ENCODE results near the gene RAPGEF3. TPM values are rescaled to one million over a fixed set of nuclear protein-coding genes. Genes with fewer than 3 reads are reported as not detected.
A peak's percentile ranks its signal among the peaks of the same experiment; 100 is the strongest.

RAPGEF3 gene
- total RNA-seq, 2 experiments from 2014 or later: 0.15 TPM; not detected in 1

DNA sequence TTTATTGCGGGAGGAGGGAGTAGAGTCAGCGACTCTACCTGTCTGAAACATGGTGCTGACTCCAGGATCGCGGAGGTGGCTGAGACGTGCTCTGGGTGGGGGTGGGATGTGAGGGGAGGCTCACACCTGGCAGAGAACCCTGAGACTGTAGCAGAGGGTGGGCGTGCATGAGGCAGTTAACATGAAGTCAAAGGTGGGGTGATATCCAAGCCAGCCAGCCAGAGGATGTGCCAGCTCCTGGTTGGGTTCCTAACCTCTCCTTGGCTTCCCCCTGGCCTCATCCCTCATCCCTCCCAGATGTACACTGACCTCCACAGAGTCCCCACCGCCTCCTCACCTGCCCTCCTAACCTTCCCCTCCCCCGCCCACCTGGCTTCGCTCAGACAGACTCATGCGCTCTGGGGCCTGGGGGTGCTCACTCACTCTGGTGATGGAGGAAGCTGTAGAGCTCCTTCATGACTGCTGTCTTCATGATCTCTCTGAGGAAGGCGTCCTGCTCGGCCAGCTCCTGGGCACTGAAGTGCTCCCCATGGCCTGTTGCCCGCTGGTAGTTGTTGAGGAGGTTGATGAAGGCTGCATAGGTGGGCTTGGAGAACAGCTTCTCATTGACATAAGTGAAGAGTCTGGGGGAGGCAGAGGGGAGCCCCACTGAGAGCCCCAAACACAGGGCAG lies 42.7 kb downstream of the RAPGEF3 start:
- H3K4me3 Mint-ChIP-seq: no peak overlapping the region
- DNase-seq: no peak
- peaks cover 2% of the 10 kb centered on the region for H3K36me3 Mint-ChIP-seq (ENCODE audit: low read depth)
- no peak overlapping the region for H3K27ac Mint-ChIP-seq
- no peaks in the 10 kb centered on the region for H3K27me3 Mint-ChIP-seq
- H3K4me1 Mint-ChIP-seq: peaks cover 36% of the 10 kb centered on the region
- ChIA-PET CTCF (interaction anchor here (0.8 to 5.3 kb wide), 26 partner anchors 9 to 472 kb away, joined by 3 to 36 read pairs (median 4); partner anchors contain the start of genes ENDOU, RAPGEF3 and SLC48A1), POLR2A (no interaction called here)
- no peaks in the 10 kb centered on the region for H3K9me3 Mint-ChIP-seq

DNA sequence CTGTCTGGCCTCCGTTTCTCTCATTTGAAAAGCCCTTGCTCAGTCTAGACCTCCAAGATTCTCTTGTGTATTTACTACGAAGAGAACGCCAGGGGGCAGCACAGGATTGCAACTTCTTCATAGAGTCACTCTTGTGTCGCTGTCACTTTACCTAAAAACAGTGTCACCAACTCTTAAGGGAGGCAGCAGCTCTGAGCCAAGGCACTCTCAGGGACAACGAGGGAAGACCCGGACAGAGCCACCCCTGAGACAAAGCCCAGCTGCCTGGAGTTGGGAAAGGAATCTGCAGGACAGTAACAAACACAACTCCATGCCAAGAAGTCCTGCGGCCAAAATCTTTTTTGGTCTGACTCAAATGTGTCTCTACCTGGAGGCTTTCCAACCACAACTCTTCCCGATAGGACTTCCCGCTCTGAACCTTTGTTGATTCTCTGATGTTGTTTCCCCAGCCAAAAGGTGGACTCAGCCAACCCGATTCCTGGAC lies 43.2 kb downstream of the RAPGEF3 start:
- Mint-ChIP-seq H3K36me3 (ENCODE audit: low read depth) (peaks cover 2% of the 10 kb centered on the region), H3K27me3 (no peaks in the 10 kb centered on the region), H3K4me1 (peaks cover 31% of the 10 kb centered on the region), H3K27ac (peak overlapping the region; percentile 63), H3K9me3 (no peaks in the 10 kb centered on the region), H3K4me3 (no peak overlapping the region)
- peak; percentile 87 for DNase-seq
- POLR2A ChIA-PET: no interaction called here
- CTCF ChIA-PET: interaction anchor here (0.8 to 5.3 kb wide), 25 partner anchors 8 to 125 kb away, joined by 3 to 36 read pairs (median 5); partner anchors contain the start of genes ENDOU, RAPGEF3 and SLC48A1

GRCh38 chr12:47714826-47715386 lies 43.8 kb downstream of the RAPGEF3 start:
- H3K4me3 Mint-ChIP-seq: no peak overlapping the region
- H3K27ac Mint-ChIP-seq: no peak overlapping the region
- peaks cover 2% of the 10 kb centered on the region for H3K36me3 Mint-ChIP-seq (ENCODE audit: low read depth)
- POLR2A ChIA-PET: no interaction called here
- H3K9me3 Mint-ChIP-seq: no peaks in the 10 kb centered on the region
- H3K27me3 Mint-ChIP-seq: no peaks in the 10 kb centered on the region
- H3K4me1 Mint-ChIP-seq: peaks cover 31% of the 10 kb centered on the region
- DNase-seq: no peak
- CTCF ChIA-PET: interaction anchor here (0.7 to 5.3 kb wide), 22 partner anchors 8 to 125 kb away, joined by 3 to 36 read pairs (median 5); partner anchors contain the start of genes ENDOU, RAPGEF3 and SLC48A1

DNA sequence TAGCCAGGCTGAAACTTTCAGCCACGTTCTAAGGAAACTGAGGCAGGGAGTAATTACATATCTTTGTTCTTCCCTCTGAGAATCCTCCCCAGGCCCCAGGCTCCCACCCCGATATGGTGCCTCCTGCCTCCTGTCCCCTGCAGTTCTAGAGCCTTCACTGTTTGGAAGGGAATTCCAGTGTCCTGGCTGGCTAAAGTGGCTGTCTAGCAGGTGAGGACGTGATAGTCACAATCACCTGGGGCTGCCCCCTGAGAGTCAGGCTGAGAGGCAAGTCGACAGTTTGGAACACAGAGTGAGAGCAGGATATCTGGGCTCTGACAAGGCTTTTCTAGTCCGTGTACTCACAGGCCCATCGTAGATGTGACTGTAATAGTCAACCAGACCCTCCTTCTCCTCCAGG lies 46.5 kb downstream of the RAPGEF3 start:
- no peaks in the 10 kb centered on the region for H3K9me3 Mint-ChIP-seq
- CTCF ChIA-PET: interaction anchor here (1.2 to 1.8 kb wide), 2 partner anchors 54 to 126 kb away, joined by 4 to 7 read pairs; no protein-coding TSS in a partner anchor
- no peak overlapping the region for H3K4me3 Mint-ChIP-seq
- POLR2A ChIA-PET: no interaction called here
- H3K4me1 Mint-ChIP-seq: peaks cover 41% of the 10 kb centered on the region
- peaks cover 3% of the 10 kb centered on the region for H3K36me3 Mint-ChIP-seq (ENCODE audit: low read depth)
- DNase-seq: no peak
- H3K27ac Mint-ChIP-seq: no peak overlapping the region
- no peaks in the 10 kb centered on the region for H3K27me3 Mint-ChIP-seq

GRCh38 chr12:47711448-47711847 lies 47.2 kb downstream of the RAPGEF3 start:
- H3K9me3 Mint-ChIP-seq: no peaks in the 10 kb centered on the region
- no peak overlapping the region for H3K4me3 Mint-ChIP-seq
- H3K27me3 Mint-ChIP-seq: no peaks in the 10 kb centered on the region
- DNase-seq: no peak
- no peak overlapping the region for H3K27ac Mint-ChIP-seq
- H3K4me1 Mint-ChIP-seq: peaks cover 33% of the 10 kb centered on the region
- ChIA-PET POLR2A (no interaction called here), CTCF (interaction anchor here (1.2 to 1.8 kb wide), 4 partner anchors 32 to 126 kb away, joined by 3 to 7 read pairs (median 4); no protein-coding TSS in a partner anchor)
- peaks cover 3% of the 10 kb centered on the region for H3K36me3 Mint-ChIP-seq (ENCODE audit: low read depth)

DNA sequence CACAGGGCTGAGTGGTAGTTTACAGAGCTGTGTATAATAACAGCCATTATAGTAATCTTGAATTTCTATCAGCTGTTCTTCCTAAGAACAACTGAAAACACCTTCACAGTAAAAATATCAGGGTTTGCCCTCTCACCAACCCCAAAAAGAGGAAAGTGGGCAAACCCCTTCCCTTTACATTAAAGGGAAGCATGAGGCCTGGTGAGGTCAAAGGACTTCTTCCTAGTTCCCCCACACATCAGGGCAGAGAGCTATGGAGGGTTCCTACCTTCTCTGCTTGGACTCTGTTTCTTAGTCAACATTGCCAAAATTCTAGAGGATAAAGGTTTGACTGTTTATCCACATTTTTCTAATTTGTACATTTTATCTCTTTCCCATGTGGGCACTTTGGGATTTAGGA lies 48.4 kb downstream of the RAPGEF3 start:
- Mint-ChIP-seq H3K4me1 (peaks cover 27% of the 10 kb centered on the region), H3K27me3 (no peaks in the 10 kb centered on the region), H3K4me3 (no peak overlapping the region), H3K27ac (no peak overlapping the region), H3K9me3 (no peaks in the 10 kb centered on the region), H3K36me3 (ENCODE audit: low read depth) (peaks cover 5% of the 10 kb centered on the region)
- ChIA-PET CTCF (interaction anchor here (0.8 to 2.0 kb wide), 9 partner anchors 8 to 128 kb away, joined by 3 to 7 read pairs (median 4); no protein-coding TSS in a partner anchor), POLR2A (no interaction called here)
- DNase-seq: no peak

DNA sequence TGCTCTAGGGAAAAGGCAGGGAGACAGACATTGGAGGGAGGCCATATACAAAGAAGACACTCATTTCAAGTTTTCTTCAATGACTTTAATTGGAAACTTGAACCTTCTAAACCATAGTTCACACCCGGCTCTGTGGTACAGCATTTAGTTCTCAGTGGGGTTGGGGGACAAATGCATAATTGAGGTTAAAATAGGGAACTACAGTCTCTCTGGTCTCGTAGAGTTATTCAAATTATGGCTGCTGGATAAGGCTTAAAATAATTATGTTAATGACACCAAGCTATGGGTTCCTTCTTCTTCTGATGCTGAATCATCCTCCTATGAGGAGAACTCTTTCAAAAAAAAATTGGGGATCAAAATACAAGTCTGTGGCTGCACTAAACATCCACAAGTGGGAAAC lies 49.0 kb downstream of the RAPGEF3 start:
- Mint-ChIP-seq H3K27ac (no peak overlapping the region), H3K4me3 (no peak overlapping the region), H3K4me1 (peaks cover 29% of the 10 kb centered on the region), H3K36me3 (ENCODE audit: low read depth) (peaks cover 5% of the 10 kb centered on the region), H3K9me3 (no peaks in the 10 kb centered on the region), H3K27me3 (no peaks in the 10 kb centered on the region)
- POLR2A ChIA-PET: no interaction called here
- CTCF ChIA-PET: interaction anchor here (0.9 to 2.0 kb wide), 6 partner anchors 9 to 124 kb away, joined by 3 to 7 read pairs (median 4); no protein-coding TSS in a partner anchor
- DNase-seq: no peak

DNA sequence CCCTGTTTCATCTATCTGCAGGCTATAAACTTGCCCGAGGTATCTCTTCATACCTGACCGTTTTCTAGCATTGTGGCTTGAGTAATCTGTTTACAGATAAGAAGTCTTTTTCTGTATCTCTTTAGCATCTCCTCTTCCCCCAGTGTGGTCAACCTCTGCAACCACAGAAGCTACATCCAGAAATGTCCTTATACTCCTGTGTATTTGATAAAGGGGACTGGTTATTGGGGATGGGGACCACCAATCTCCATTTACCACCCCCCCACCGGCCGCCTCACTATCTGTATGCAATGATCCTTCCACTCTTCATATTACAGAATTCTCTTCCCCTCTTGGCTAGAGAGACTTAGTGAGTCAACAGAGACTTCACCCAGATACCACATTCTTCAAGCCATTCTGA lies 49.4 kb downstream of the RAPGEF3 start:
- peaks cover 5% of the 10 kb centered on the region for H3K36me3 Mint-ChIP-seq (ENCODE audit: low read depth)
- POLR2A ChIA-PET: no interaction called here
- H3K27ac Mint-ChIP-seq: no peak overlapping the region
- peaks cover 30% of the 10 kb centered on the region for H3K4me1 Mint-ChIP-seq
- CTCF ChIA-PET: interaction anchor here (1.5 to 2.0 kb wide), 2 partner anchors 9 to 58 kb away, joined by 3 to 7 read pairs; no protein-coding TSS in a partner anchor
- DNase-seq: no peak
- H3K27me3 Mint-ChIP-seq: no peaks in the 10 kb centered on the region
- H3K9me3 Mint-ChIP-seq: no peaks in the 10 kb centered on the region
- H3K4me3 Mint-ChIP-seq: no peak overlapping the region

- Mint-ChIP-seq H3K4me3 (peak overlapping the region; percentile 66), H3K9me3 (no peaks in the 10 kb centered on the region), H3K4me1 (peaks cover 42% of the 10 kb centered on the region), H3K27me3 (no peaks in the 10 kb centered on the region), H3K36me3 (ENCODE audit: low read depth) (peaks cover 14% of the 10 kb centered on the region), H3K27ac (peak overlapping the region; percentile 88)
- CTCF ChIA-PET: interaction anchor here (0.5 to 2.7 kb wide), 8 partner anchors 7 to 255 kb away, joined by 3 to 8 read pairs (median 4); partner anchors contain the start of genes SLC48A1 and TMEM106C
- DNase-seq: peak; percentile 16
- POLR2A ChIA-PET: no interaction called here
Measured at GRCh38 chr12:47707905-47708543, 50.7 kb downstream of the RAPGEF3 start.

DNA sequence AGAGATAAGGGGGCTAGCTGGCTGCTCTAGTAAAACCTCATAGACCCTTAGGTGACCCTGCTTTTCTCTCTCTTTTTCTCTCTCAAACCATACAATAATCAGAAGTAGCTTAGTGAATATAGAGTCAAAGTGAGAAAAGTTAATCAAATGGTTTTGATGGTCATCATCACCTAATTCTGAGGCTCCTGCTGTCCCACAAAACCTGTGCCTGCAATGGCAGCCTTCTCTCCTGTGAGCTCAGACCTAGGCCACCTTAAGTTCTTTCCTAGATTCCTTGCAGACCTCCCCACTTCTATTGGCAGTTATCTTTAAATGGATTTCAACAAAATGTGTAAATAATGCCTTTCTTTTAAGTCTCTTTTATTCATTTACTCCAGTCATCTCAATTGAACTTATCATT lies 51.3 kb downstream of the RAPGEF3 start:
- H3K36me3 Mint-ChIP-seq (ENCODE audit: low read depth): peaks cover 16% of the 10 kb centered on the region
- no peaks in the 10 kb centered on the region for H3K9me3 Mint-ChIP-seq
- ChIA-PET CTCF (interaction anchor here (0.5 to 2.7 kb wide), 7 partner anchors 8 to 130 kb away, joined by 3 to 8 read pairs (median 4); partner anchors contain the start of gene SLC48A1), POLR2A (no interaction called here)
- H3K4me1 Mint-ChIP-seq: peaks cover 45% of the 10 kb centered on the region
- H3K27ac Mint-ChIP-seq: peak overlapping the region; percentile 88
- no peaks in the 10 kb centered on the region for H3K27me3 Mint-ChIP-seq
- no peak for DNase-seq
- peak overlapping the region; percentile 66 for H3K4me3 Mint-ChIP-seq

- CTCF ChIA-PET: interaction anchor here (0.5 to 2.7 kb wide), 5 partner anchors 10 to 104 kb away, joined by 3 to 8 read pairs (median 3); no protein-coding TSS in a partner anchor
- H3K36me3 Mint-ChIP-seq (ENCODE audit: low read depth): peaks cover 16% of the 10 kb centered on the region
- no peaks in the 10 kb centered on the region for H3K9me3 Mint-ChIP-seq
- peak within 1 kb of the TSS; percentile 97 for H3K27ac Mint-ChIP-seq
- peak within 1 kb of the TSS; percentile 90 for H3K4me3 Mint-ChIP-seq
- POLR2A ChIA-PET: no interaction called here
- H3K27me3 Mint-ChIP-seq: no peaks in the 10 kb centered on the region
- DNase-seq: peak; percentile 98
- H3K4me1 Mint-ChIP-seq: peaks cover 46% of the 10 kb centered on the region
Measured at GRCh38 chr12:47705566-47706425, 52.9 kb downstream of the RAPGEF3 start, which contains the start of gene RPAP3. TSS of gene RPAP3 (minus strand) at chr12:47706030. CDS start at chr12:47702840, 3,190 bp downstream.

- Mint-ChIP-seq H3K4me3 (peak overlapping the region; percentile 90), H3K27ac (peak overlapping the region; percentile 75), H3K4me1 (peaks cover 46% of the 10 kb centered on the region), H3K9me3 (no peaks in the 10 kb centered on the region), H3K36me3 (ENCODE audit: low read depth) (peaks cover 20% of the 10 kb centered on the region), H3K27me3 (no peaks in the 10 kb centered on the region)
- no peak for DNase-seq
- ChIA-PET CTCF (no interaction called here), POLR2A (no interaction called here)
Measured at GRCh38 chr12:47705229-47705565, 53.5 kb downstream of the RAPGEF3 start.

All from activated CD4-positive, alpha-beta T cell treated with anti-CD3 and anti-CD28 coated beads, Interleukin-2, amount 10 ng/mL, durations not matched to agents 7 days and 5 days (primary cell).